ENCODE data around the gene CORO2A. TPM values are rescaled to one million over a fixed set of nuclear protein-coding genes. Genes with fewer than 3 reads are reported as not detected.

The CORO2A gene
- total RNA-seq: 1 to 10 TPM in 1 of 2 donors, under 1 TPM in 1; 0.66 to 1.3 TPM

- no peaks in the 10 kb centered on the region for H3K36me3 ChIP-seq (replicated peaks in 1 of 2; ENCODE audit: insufficient read depth in 1 of 2, low read depth in 2 of 2)
- H3K27ac ChIP-seq: peak within 1 kb of the TSS; percentile 14 to 76 (median 58)
- no peaks in the 10 kb centered on the region for H3K9me3 ChIP-seq
- ATAC-seq (peak; percentile 86), DNase-seq (peak; percentile 65 to 80 (median 68))
- peak within 1 kb of the TSS; percentile 67 to 74 for H3K4me3 ChIP-seq
- H3K4me1 ChIP-seq: peaks cover 13% of the 10 kb centered on the region
- WGBS, 2 donors: 1 to 11% methylated on average over 5 to 80 of the region's 95 CpGs
- intact Hi-C loops (cut with DNase I): no loop called here
- H3K27me3 ChIP-seq: no peaks in the 10 kb centered on the region
- TF ChIP-seq CTCF (IDR thresholded peaks at IDR 0.05) (peak in 4 of 7 experiments; percentile 26 to 40 (median 29)), POLR2A (IDR thresholded peaks at IDR 0.05) (peak in 2 of 3 donors; percentile 35 to 37)
Measured at GRCh38 chr9:98192503-98193335, at the start of gene CORO2A. TSS of gene CORO2A (minus strand) at chr9:98192637. CDS start at chr9:98157660, 34,977 bp downstream.

- intact Hi-C loops (cut with DNase I): no loop called here
- ATAC-seq (no peak), DNase-seq (no peak)
- Histone ChIP-seq H3K4me1 (no peaks in the 10 kb centered on the region), H3K36me3 (replicated peaks in 1 of 2; ENCODE audit: insufficient read depth in 1 of 2, low read depth in 2 of 2) (no peaks in the 10 kb centered on the region), H3K27ac (no peak overlapping the region), H3K9me3 (no peaks in the 10 kb centered on the region), H3K4me3 (no peak overlapping the region), H3K27me3 (no peaks in the 10 kb centered on the region)
- 81 to 85% methylated on average over 8 of the region's 8 CpGs for WGBS, 2 donors
- no peak for TF ChIP-seq POLR2A (IDR thresholded peaks at IDR 0.05)
- TF ChIP-seq CTCF (IDR thresholded peaks at IDR 0.05): no peak
Measured at GRCh38 chr9:98241357-98242300, 49.2 kb upstream of the CORO2A start.

- 88 to 89% methylated on average over 3 of the region's 3 CpGs for WGBS, 2 donors
- Histone ChIP-seq H3K4me3 (no peak overlapping the region), H3K9me3 (no peaks in the 10 kb centered on the region), H3K27me3 (no peaks in the 10 kb centered on the region), H3K27ac (no peak overlapping the region), H3K4me1 (no peaks in the 10 kb centered on the region), H3K36me3 (replicated peaks in 1 of 2; ENCODE audit: insufficient read depth in 1 of 2, low read depth in 2 of 2) (no peaks in the 10 kb centered on the region)
- ATAC-seq (no peak), DNase-seq (no peak)
- no peak for TF ChIP-seq POLR2A (IDR thresholded peaks at IDR 0.05)
- TF ChIP-seq CTCF (IDR thresholded peaks at IDR 0.05): no peak
- intact Hi-C loops (cut with DNase I): no loop called here
Measured at GRCh38 chr9:98240475-98240874, 48.0 kb upstream of the CORO2A start.

GRCh38 chr9:98236901-98237487, 44.6 kb upstream of the CORO2A start:
- H3K27ac ChIP-seq: no peak overlapping the region
- H3K27me3 ChIP-seq: no peaks in the 10 kb centered on the region
- TF ChIP-seq POLR2A (IDR thresholded peaks at IDR 0.05): no peak
- no peak for TF ChIP-seq CTCF (IDR thresholded peaks at IDR 0.05)
- H3K36me3 ChIP-seq (replicated peaks in 1 of 2; ENCODE audit: insufficient read depth in 1 of 2, low read depth in 2 of 2): no peaks in the 10 kb centered on the region
- intact Hi-C loops (cut with DNase I): no loop called here
- H3K9me3 ChIP-seq: no peaks in the 10 kb centered on the region
- H3K4me3 ChIP-seq: no peak overlapping the region
- ATAC-seq: no peak
- no peak for DNase-seq
- no peaks in the 10 kb centered on the region for H3K4me1 ChIP-seq
- WGBS, 2 donors: 56 to 58% methylated on average over 8 of the region's 8 CpGs

Data from body of pancreas (tissue), 4 donors.